ENCODE measurements around the gene SNTN.

DNA sequence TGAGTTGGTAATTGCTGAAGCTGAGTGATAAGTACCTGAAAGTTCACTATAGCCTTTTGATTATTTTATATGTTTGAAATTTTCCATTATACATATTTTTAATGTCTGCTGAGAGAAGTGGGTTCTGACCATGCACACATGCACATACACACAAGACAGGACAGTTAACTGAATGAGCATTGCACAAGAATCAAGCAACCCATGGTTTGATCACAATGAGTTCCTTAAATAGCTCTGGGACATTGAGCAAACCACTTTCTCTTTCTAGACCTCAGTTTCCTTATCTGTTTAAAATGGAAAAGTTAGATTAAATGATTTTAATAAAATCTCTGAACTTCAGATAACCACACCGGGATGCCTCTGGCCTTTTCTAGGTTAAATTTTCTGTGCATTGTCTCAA lies 26.7 kb downstream of the SNTN start:
- TF ChIP-seq POLR2AphosphoS5 (IDR thresholded peaks at IDR 0.05; ENCODE audit: borderline replicate concordance, low read depth, low read length), result no peak
- no peak for TF ChIP-seq EZH2 (IDR thresholded peaks at IDR 0.05)
